Measurements from ENCODE around the gene CAV2.

The CAV2 gene

DNA sequence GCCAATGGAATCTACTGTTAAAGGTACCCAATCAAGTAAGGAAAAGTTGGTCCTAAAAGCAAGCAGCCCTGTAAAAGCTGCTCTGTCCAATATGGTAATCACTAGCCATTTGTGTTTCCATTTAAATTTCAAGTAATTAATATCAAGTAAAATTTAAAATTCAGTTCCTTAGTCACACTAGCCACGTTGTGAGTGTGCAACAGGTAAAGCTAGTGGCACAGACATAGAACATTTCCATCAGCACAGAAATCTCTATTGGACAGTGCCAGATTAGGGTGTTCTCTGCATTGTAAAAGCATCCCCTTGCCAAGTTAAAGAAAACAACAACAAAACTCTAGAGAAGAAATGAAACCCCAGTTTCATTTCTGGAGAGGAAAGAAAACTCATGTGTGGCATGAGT is 29.7 kb downstream of the CAV2 start:
- Histone ChIP-seq H3K9me3 (ENCODE audit: control insufficient read depth, insufficient read depth, low read length) (no peaks in the 10 kb centered on the region), H3F3A (ENCODE audit: control insufficient read depth, insufficient read depth) (no peaks in the 10 kb centered on the region), H3K4me1 (ENCODE audit: control insufficient read depth, low read length) (peaks cover 18% of the 10 kb centered on the region), H3K36me3 (ENCODE audit: control insufficient read depth, low read length) (no peaks in the 10 kb centered on the region), H3K4me2 (ENCODE audit: low read length) (no peak overlapping the region), H3K4me3 (ENCODE audit: low read length) (no peak overlapping the region), H3K27me3 (ENCODE audit: control insufficient read depth, low read length) (peaks cover 46% of the 10 kb centered on the region), H3K79me2 (ENCODE audit: control insufficient read depth, low read length) (no peaks in the 10 kb centered on the region), H3K9me2 (replicated peaks; ENCODE audit: control insufficient read depth, low read length) (no peaks in the 10 kb centered on the region), H3K27ac (ENCODE audit: low read depth, low read length) (no peak overlapping the region), H4K20me1 (ENCODE audit: control insufficient read depth, insufficient read depth, low read depth, low read length) (no peaks in the 10 kb centered on the region)
- TF ChIP-seq, protein P1, sequence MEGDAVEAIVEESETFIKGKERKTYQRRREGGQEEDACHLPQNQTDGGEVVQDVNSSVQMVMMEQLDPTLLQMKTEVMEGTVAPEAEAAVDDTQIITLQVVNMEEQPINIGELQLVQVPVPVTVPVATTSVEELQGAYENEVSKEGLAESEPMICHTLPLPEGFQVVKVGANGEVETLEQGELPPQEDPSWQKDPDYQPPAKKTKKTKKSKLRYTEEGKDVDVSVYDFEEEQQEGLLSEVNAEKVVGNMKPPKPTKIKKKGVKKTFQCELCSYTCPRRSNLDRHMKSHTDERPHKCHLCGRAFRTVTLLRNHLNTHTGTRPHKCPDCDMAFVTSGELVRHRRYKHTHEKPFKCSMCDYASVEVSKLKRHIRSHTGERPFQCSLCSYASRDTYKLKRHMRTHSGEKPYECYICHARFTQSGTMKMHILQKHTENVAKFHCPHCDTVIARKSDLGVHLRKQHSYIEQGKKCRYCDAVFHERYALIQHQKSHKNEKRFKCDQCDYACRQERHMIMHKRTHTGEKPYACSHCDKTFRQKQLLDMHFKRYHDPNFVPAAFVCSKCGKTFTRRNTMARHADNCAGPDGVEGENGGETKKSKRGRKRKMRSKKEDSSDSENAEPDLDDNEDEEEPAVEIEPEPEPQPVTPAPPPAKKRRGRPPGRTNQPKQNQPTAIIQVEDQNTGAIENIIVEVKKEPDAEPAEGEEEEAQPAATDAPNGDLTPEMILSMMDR (IDR thresholded peaks at IDR 0.05; ENCODE audit: low read depth, low read length, poor library complexity, severe bottlenecking), result no peak
- no peak for TF ChIP-seq EZH2phosphoT487 (IDR thresholded peaks at IDR 0.05; ENCODE audit: borderline replicate concordance, low read length)

DNA sequence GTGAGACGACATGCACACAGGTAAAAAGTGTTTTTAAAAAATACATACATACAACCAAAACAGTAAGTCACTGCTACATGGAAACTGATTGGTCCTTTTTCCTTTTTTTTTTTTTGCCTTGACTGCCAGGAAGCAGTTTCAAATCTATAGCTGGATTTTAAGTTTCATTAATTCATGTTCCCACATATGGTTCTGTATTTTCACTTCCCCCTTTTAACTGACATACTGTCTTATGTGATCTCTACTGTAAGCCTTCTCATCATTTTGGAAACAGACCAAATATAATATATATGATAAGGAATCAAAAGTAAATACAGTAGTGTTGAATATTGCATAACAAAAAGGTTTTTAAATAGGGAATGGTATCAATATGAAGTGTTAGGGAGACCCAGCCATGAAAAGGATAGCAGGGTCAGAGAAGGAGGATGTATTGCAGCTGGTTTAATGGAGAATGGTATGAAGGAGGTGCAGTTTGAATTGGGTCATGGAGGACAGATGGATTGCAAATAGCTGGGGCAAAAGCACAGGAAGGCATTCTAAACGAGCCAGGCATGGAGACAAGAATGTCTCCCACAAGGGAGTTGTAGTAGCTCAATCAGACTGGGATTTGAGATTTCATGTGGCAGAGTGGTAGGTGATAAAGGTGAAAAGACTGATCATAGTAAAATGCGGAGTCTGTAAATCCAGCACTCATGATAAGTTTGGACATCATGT is 30.7 kb downstream of the CAV2 start:
- H3K9me2 ChIP-seq (replicated peaks; ENCODE audit: control insufficient read depth, low read length), result no peaks in the 10 kb centered on the region
- no peak overlapping the region for H3K27ac ChIP-seq (ENCODE audit: low read depth, low read length)
- no peak overlapping the region for H3K4me3 ChIP-seq (ENCODE audit: low read length)
- H3K79me2 ChIP-seq (ENCODE audit: control insufficient read depth, low read length), result no peaks in the 10 kb centered on the region
- no peak for TF ChIP-seq EZH2phosphoT487 (IDR thresholded peaks at IDR 0.05; ENCODE audit: borderline replicate concordance, low read length)
- H3K4me2 ChIP-seq (ENCODE audit: low read length), result no peak overlapping the region
- no peaks in the 10 kb centered on the region for H4K20me1 ChIP-seq (ENCODE audit: control insufficient read depth, insufficient read depth, low read depth, low read length)
- H3K9me3 ChIP-seq (ENCODE audit: control insufficient read depth, insufficient read depth, low read length), result no peaks in the 10 kb centered on the region
- peaks cover 38% of the 10 kb centered on the region for H3K27me3 ChIP-seq (ENCODE audit: control insufficient read depth, low read length)
- no peaks in the 10 kb centered on the region for H3K36me3 ChIP-seq (ENCODE audit: control insufficient read depth, low read length)
- peaks cover 13% of the 10 kb centered on the region for H3K4me1 ChIP-seq (ENCODE audit: control insufficient read depth, low read length)
- H3F3A ChIP-seq (ENCODE audit: control insufficient read depth, insufficient read depth), result no peaks in the 10 kb centered on the region

DNA sequence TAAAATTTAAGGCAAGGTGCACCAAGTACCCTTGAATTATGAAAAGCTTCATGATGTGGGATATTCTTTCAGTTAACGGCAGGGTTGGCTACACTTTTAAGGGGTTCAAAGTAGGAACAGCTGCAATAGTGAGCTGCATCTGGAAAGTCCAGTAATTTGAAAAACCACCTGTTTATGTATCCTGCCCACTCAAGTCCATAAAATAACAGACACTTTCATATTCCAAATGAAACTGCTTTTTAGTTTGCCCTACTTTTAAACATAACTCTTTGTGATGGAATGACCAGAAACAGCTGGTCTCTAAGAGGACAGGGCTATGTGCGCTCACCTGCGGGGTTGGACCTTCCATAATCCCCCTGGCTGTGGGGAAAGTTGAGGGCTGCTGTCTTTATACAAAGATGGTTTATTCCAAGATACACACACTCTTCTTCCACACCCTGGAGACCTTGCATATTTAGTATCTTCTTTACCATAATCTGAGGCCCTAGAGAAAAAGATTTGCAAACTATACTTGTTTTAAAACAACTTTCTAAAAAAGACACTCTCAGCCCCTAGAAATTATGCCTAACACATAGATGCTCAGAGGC is 32.7 kb downstream of the CAV2 start:
- no peaks in the 10 kb centered on the region for H3K4me1 ChIP-seq (ENCODE audit: control insufficient read depth, low read length)
- no peaks in the 10 kb centered on the region for H4K20me1 ChIP-seq (ENCODE audit: control insufficient read depth, insufficient read depth, low read depth, low read length)
- H3K9me3 ChIP-seq (ENCODE audit: control insufficient read depth, insufficient read depth, low read length), result no peaks in the 10 kb centered on the region
- no peak for TF ChIP-seq EZH2phosphoT487 (IDR thresholded peaks at IDR 0.05; ENCODE audit: borderline replicate concordance, low read length)
- TF ChIP-seq, protein P1 (IDR thresholded peaks at IDR 0.05; ENCODE audit: low read depth, low read length, poor library complexity, severe bottlenecking), result no peak
- H3K9me2 ChIP-seq (replicated peaks; ENCODE audit: control insufficient read depth, low read length), result no peaks in the 10 kb centered on the region
- no peak overlapping the region for H3K4me2 ChIP-seq (ENCODE audit: low read length)
- H3F3A ChIP-seq (ENCODE audit: control insufficient read depth, insufficient read depth), result no peaks in the 10 kb centered on the region
- peaks cover 18% of the 10 kb centered on the region for H3K27me3 ChIP-seq (ENCODE audit: control insufficient read depth, low read length)
- H3K36me3 ChIP-seq (ENCODE audit: control insufficient read depth, low read length), result no peaks in the 10 kb centered on the region
- no peaks in the 10 kb centered on the region for H3K79me2 ChIP-seq (ENCODE audit: control insufficient read depth, low read length)
- H3K4me3 ChIP-seq (ENCODE audit: low read length), result no peak overlapping the region
- no peak overlapping the region for H3K27ac ChIP-seq (ENCODE audit: low read depth, low read length)

DNA sequence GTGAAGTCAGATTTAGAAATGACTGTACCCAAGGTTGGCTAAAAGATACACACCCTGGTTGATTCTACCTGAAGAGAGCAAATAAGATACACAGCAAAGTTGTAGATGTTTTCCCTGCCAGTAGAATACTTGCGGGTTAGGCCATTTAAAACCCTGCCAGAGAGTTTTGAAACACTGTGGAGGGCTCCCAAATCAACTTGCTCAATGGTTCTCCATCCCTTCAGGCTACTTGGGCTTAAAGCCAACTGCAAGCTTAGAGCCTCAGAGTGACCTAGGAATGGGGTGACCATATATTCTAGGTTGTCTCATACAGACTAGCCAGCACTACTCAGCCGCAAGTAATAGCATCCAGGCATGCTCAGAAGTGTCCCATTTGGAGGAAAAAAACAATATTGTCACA is 35.3 kb downstream of the CAV2 start:
- Histone ChIP-seq H3K79me2 (ENCODE audit: control insufficient read depth, low read length) (no peaks in the 10 kb centered on the region), H3K4me3 (ENCODE audit: low read length) (no peak overlapping the region), H3K27me3 (ENCODE audit: control insufficient read depth, low read length) (peaks cover 5% of the 10 kb centered on the region; the same call in 1 of the 2 replicates), H4K20me1 (ENCODE audit: control insufficient read depth, insufficient read depth, low read depth, low read length) (no peaks in the 10 kb centered on the region), H3K27ac (ENCODE audit: low read depth, low read length) (no peak overlapping the region), H3K9me2 (replicated peaks; ENCODE audit: control insufficient read depth, low read length) (no peaks in the 10 kb centered on the region), H3K4me1 (ENCODE audit: control insufficient read depth, low read length) (no peaks in the 10 kb centered on the region), H3F3A (ENCODE audit: control insufficient read depth, insufficient read depth) (no peaks in the 10 kb centered on the region), H3K9me3 (ENCODE audit: control insufficient read depth, insufficient read depth, low read length) (no peaks in the 10 kb centered on the region), H3K4me2 (ENCODE audit: low read length) (no peak overlapping the region), H3K36me3 (ENCODE audit: control insufficient read depth, low read length) (no peaks in the 10 kb centered on the region)
- TF ChIP-seq, protein P1 (IDR thresholded peaks at IDR 0.05; ENCODE audit: low read depth, low read length, poor library complexity, severe bottlenecking), result no peak
- TF ChIP-seq EZH2phosphoT487 (IDR thresholded peaks at IDR 0.05; ENCODE audit: borderline replicate concordance, low read length), result no peak

All from DOHH2 (cell line).